Measurements from ENCODE around the gene C10orf90.

The C10orf90 gene

GRCh38 chr10:126455766-126456405 is 214.6 kb downstream of the C10orf90 start:
- TF ChIP-seq EZH2 (IDR thresholded peaks at IDR 0.05) (no peak), POLR2AphosphoS5 (IDR thresholded peaks at IDR 0.05; ENCODE audit: borderline replicate concordance, low read depth, low read length) (no peak), FOXP2 (optimal IDR thresholded peaks at IDR 0.05; ENCODE audit: control extremely low read depth, extremely low read length, insufficient read depth) (no peak)
- no peaks in the 10 kb centered on the region for H3K36me3 ChIP-seq (ENCODE audit: insufficient read depth, low read length)
- H3K9ac ChIP-seq (ENCODE audit: insufficient read length), result no peak overlapping the region
- H3K27ac ChIP-seq, result no peak overlapping the region
- no peaks in the 10 kb centered on the region for H3K9me3 ChIP-seq (ENCODE audit: low read depth, low read length)
- DNase-seq (ENCODE audit: low read depth, low spot score), result no peak
- no peak overlapping the region for H3K4me3 ChIP-seq

- no peak for DNase-seq (ENCODE audit: low read depth, low spot score)
- Histone ChIP-seq H3K9me3 (ENCODE audit: low read depth, low read length) (no peaks in the 10 kb centered on the region), H3K36me3 (ENCODE audit: insufficient read depth, low read length) (no peaks in the 10 kb centered on the region), H3K27ac (no peak overlapping the region), H3K4me3 (no peak overlapping the region), H3K9ac (ENCODE audit: insufficient read length) (no peak overlapping the region)
- no peak for TF ChIP-seq POLR2AphosphoS5 (IDR thresholded peaks at IDR 0.05; ENCODE audit: borderline replicate concordance, low read depth, low read length)
- TF ChIP-seq FOXP2 (optimal IDR thresholded peaks at IDR 0.05; ENCODE audit: control extremely low read depth, extremely low read length, insufficient read depth), result no peak
- no peak for TF ChIP-seq EZH2 (IDR thresholded peaks at IDR 0.05)
These were observed 215.3 kb downstream of the C10orf90 start for GRCh38 chr10:126455036-126455765.

- Histone ChIP-seq H3K27ac (no peak overlapping the region), H3K36me3 (ENCODE audit: insufficient read depth, low read length) (no peaks in the 10 kb centered on the region), H3K4me3 (no peak overlapping the region), H3K9ac (ENCODE audit: insufficient read length) (no peak overlapping the region), H3K9me3 (ENCODE audit: low read depth, low read length) (no peaks in the 10 kb centered on the region)
- DNase-seq (ENCODE audit: low read depth, low spot score), result no peak
- no peak for TF ChIP-seq EZH2 (IDR thresholded peaks at IDR 0.05)
- TF ChIP-seq POLR2AphosphoS5 (IDR thresholded peaks at IDR 0.05; ENCODE audit: borderline replicate concordance, low read depth, low read length), result no peak
- TF ChIP-seq FOXP2 (optimal IDR thresholded peaks at IDR 0.05; ENCODE audit: control extremely low read depth, extremely low read length, insufficient read depth), result no peak
These were observed 216.3 kb downstream of the C10orf90 start for GRCh38 chr10:126454045-126454751.

DNA sequence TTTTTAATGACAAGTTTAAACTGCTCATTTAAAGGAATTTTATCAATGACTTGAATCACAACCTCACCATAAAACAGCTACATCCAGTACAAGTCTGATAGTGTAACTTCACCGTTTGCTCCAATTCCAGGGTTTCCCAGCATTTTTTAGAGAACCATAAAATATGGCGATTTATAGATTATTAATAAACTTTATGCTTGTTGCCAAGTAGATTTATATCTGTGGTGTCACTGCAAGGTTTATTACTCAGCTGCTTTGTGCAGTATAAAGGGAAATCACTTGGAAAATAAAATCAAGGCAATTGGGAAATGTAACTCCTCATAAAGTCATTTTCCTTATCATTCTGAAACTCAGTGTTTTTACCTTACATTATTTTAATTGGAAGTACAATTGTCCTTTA is 218.2 kb downstream of the C10orf90 start:
- DNase-seq (ENCODE audit: low read depth, low spot score), result no peak
- TF ChIP-seq POLR2AphosphoS5 (IDR thresholded peaks at IDR 0.05; ENCODE audit: borderline replicate concordance, low read depth, low read length) (no peak), FOXP2 (optimal IDR thresholded peaks at IDR 0.05; ENCODE audit: control extremely low read depth, extremely low read length, insufficient read depth) (no peak), EZH2 (IDR thresholded peaks at IDR 0.05) (no peak)
- Histone ChIP-seq H3K4me3 (no peak overlapping the region), H3K36me3 (ENCODE audit: insufficient read depth, low read length) (no peaks in the 10 kb centered on the region), H3K9me3 (ENCODE audit: low read depth, low read length) (no peaks in the 10 kb centered on the region), H3K27ac (no peak overlapping the region), H3K9ac (ENCODE audit: insufficient read length) (no peak overlapping the region)

DNA sequence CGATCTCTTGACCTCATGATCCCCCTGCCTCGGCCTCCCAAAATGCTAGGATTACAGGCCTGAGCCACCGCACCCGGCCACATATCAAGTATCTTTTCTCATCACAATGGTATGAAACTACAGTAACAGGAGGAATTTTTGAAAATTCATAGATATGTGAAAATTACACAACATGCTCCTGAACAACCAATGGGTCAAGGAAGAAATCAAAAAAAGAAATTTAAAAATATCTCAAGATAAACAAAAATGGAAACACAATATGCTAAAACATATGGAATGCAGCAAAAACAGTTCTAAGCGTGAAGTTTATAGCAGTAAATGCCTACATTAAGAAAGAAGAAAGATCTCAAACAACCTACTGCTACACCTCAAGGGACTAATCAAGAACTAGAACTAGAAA is 222.4 kb downstream of the C10orf90 start:
- no peaks in the 10 kb centered on the region for H3K9me3 ChIP-seq (ENCODE audit: low read depth, low read length)
- H3K36me3 ChIP-seq (ENCODE audit: insufficient read depth, low read length), result no peaks in the 10 kb centered on the region
- TF ChIP-seq FOXP2 (optimal IDR thresholded peaks at IDR 0.05; ENCODE audit: control extremely low read depth, extremely low read length, insufficient read depth) (no peak), POLR2AphosphoS5 (IDR thresholded peaks at IDR 0.05; ENCODE audit: borderline replicate concordance, low read depth, low read length) (no peak), EZH2 (IDR thresholded peaks at IDR 0.05) (no peak)
- no peak overlapping the region for H3K27ac ChIP-seq
- H3K9ac ChIP-seq (ENCODE audit: insufficient read length), result no peak overlapping the region
- DNase-seq (ENCODE audit: low read depth, low spot score), result no peak
- H3K4me3 ChIP-seq, result no peak overlapping the region

- no peak for TF ChIP-seq POLR2AphosphoS5 (IDR thresholded peaks at IDR 0.05; ENCODE audit: borderline replicate concordance, low read depth, low read length)
- TF ChIP-seq EZH2 (IDR thresholded peaks at IDR 0.05), result no peak
- no peak for TF ChIP-seq FOXP2 (optimal IDR thresholded peaks at IDR 0.05; ENCODE audit: control extremely low read depth, extremely low read length, insufficient read depth)
- no peak overlapping the region for H3K9ac ChIP-seq (ENCODE audit: insufficient read length)
- H3K27ac ChIP-seq, result no peak overlapping the region
- no peaks in the 10 kb centered on the region for H3K9me3 ChIP-seq (ENCODE audit: low read depth, low read length)
- H3K4me3 ChIP-seq, result no peak overlapping the region
- no peaks in the 10 kb centered on the region for H3K36me3 ChIP-seq (ENCODE audit: insufficient read depth, low read length)
- no peak for DNase-seq (ENCODE audit: low read depth, low spot score)
These were observed 230.6 kb downstream of the C10orf90 start for GRCh38 chr10:126439942-126440341.

GRCh38 chr10:126438407-126438783 is 232.1 kb downstream of the C10orf90 start:
- no peak overlapping the region for H3K4me3 ChIP-seq
- H3K9me3 ChIP-seq (ENCODE audit: low read depth, low read length), result no peaks in the 10 kb centered on the region
- no peak for DNase-seq (ENCODE audit: low read depth, low spot score)
- no peak overlapping the region for H3K27ac ChIP-seq
- no peak overlapping the region for H3K9ac ChIP-seq (ENCODE audit: insufficient read length)
- H3K36me3 ChIP-seq (ENCODE audit: insufficient read depth, low read length), result no peaks in the 10 kb centered on the region
- TF ChIP-seq POLR2AphosphoS5 (IDR thresholded peaks at IDR 0.05; ENCODE audit: borderline replicate concordance, low read depth, low read length) (no peak), FOXP2 (optimal IDR thresholded peaks at IDR 0.05; ENCODE audit: control extremely low read depth, extremely low read length, insufficient read depth) (no peak), EZH2 (IDR thresholded peaks at IDR 0.05) (no peak)

DNA sequence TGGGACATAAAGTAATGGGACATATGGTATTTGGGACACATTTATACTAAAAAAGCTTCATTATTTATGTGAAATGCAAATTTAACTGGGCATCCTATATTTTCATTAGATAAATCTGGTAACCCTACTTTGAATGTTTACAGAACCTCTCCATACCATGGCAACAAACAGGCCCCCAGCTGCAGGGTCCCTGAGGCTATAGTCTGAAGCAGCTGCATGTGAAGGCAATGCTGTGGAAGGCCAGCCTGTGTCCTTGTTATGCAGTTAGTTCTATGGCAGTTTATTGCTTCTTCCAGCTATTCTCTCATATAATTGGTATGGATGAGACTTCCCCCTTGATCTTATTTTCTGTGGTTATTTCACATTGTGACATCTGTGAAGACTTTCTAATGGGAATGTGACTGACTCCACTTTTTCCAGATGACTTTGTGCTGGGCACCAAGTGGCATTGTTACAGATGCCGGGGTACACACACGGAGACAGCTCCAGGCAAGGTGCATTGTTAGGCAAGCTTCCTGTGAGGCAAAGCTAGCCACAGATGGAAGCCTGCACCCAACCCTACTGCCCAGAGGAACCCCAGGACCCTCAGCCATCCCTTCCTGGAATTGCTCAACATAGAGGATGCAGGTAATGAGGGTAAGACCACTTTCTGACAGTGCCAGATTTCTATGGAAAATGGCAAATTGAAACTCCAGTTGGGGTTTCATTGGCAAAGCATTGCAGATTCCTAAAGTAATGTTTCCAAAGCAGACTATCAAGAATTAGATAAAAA is 232.7 kb downstream of the C10orf90 start:
- Histone ChIP-seq H3K36me3 (ENCODE audit: insufficient read depth, low read length) (no peaks in the 10 kb centered on the region), H3K4me3 (no peak overlapping the region), H3K9me3 (ENCODE audit: low read depth, low read length) (no peaks in the 10 kb centered on the region), H3K27ac (no peak overlapping the region), H3K9ac (ENCODE audit: insufficient read length) (no peak overlapping the region)
- no peak for DNase-seq (ENCODE audit: low read depth, low spot score)
- TF ChIP-seq EZH2 (IDR thresholded peaks at IDR 0.05) (no peak), POLR2AphosphoS5 (IDR thresholded peaks at IDR 0.05; ENCODE audit: borderline replicate concordance, low read depth, low read length) (no peak), FOXP2 (optimal IDR thresholded peaks at IDR 0.05; ENCODE audit: control extremely low read depth, extremely low read length, insufficient read depth) (no peak)
